Measurements from ENCODE around the gene CA5B. TPM values are rescaled to one million over a fixed set of nuclear protein-coding genes. Genes with fewer than 3 reads are reported as not detected.

The CA5B gene
- total RNA-seq, 1 donor from 2014 or later = 5.6 TPM

DNA sequence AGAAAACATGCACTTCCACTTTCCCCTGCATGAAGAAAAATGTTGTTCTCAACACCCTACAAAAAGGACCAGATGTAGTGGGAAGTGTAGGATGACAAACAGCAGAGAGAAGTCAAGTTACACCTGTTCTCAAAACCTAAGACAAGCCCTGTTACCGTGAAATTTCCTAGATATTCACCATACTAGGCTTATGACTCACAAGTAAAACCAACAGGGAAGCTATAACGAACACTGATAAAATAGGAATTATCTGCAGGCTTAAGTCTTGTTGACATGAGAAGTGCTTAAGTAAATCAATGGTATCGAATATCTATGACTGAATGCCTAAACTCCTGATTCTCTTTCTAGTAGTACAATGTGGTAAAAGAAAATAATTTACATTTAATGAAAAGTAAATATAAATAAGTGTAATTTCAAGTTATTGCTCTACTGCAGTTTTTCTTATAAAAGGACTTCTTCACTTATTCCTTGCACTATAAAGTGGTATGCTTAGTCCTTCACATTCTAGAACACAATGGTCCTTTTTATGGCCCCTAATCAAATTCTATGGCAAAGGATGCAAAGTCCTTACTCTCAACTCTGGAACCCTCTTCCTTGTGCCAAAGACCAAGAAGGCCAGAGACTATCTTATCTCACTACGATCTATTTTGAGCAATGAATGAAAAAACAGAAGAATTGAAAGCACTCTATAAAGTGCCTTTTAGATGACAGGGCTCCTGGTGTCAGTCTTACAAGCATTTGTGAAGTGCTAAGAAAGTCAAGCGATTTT lies 96.9 kb downstream of the CA5B start:
- Histone ChIP-seq H3K27me3 (no peaks in the 10 kb centered on the region), H3F3A (ENCODE audit: low read depth) (peaks cover 56% of the 10 kb centered on the region), H4K20me1 (ENCODE audit: low read depth) (peaks cover 40% of the 10 kb centered on the region), H3K79me2 (ENCODE audit: low read depth) (peaks cover 80% of the 10 kb centered on the region), H3K27ac (peak overlapping the region; percentile 65), H3K4me2 (no peak overlapping the region), H3K4me3 (no peak overlapping the region), H3K9me3 (ENCODE audit: low read depth) (no peaks in the 10 kb centered on the region), H3K4me1 (peaks cover 15% of the 10 kb centered on the region), H3K36me3 (peaks cover 19% of the 10 kb centered on the region), H3K9ac (no peak overlapping the region), H2AFZ (replicated peaks) (no peak overlapping the region)
- Mint-ChIP-seq H3K4me1 (peaks cover 4% of the 10 kb centered on the region), H3K27ac (no peak overlapping the region), H3K27me3 (ENCODE audit: insufficient read depth, low read depth) (no peaks in the 10 kb centered on the region), H3K36me3 (peaks cover 29% of the 10 kb centered on the region), H3K9me3 (no peaks in the 10 kb centered on the region), H3K4me3 (no peak overlapping the region)
- TF ChIP-seq EZH2 (IDR thresholded peaks at IDR 0.05) (no peak), EZH2phosphoT487 (IDR thresholded peaks at IDR 0.05) (no peak)
- TF ChIP-seq, protein P1, sequence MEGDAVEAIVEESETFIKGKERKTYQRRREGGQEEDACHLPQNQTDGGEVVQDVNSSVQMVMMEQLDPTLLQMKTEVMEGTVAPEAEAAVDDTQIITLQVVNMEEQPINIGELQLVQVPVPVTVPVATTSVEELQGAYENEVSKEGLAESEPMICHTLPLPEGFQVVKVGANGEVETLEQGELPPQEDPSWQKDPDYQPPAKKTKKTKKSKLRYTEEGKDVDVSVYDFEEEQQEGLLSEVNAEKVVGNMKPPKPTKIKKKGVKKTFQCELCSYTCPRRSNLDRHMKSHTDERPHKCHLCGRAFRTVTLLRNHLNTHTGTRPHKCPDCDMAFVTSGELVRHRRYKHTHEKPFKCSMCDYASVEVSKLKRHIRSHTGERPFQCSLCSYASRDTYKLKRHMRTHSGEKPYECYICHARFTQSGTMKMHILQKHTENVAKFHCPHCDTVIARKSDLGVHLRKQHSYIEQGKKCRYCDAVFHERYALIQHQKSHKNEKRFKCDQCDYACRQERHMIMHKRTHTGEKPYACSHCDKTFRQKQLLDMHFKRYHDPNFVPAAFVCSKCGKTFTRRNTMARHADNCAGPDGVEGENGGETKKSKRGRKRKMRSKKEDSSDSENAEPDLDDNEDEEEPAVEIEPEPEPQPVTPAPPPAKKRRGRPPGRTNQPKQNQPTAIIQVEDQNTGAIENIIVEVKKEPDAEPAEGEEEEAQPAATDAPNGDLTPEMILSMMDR (IDR thresholded peaks at IDR 0.05) = no peak
- no peak for DNase-seq (ENCODE audit: low spot score)

Small RNA genes within 50 kb of the gene (small RNA-seq; reads per million reads assigned to genes)
- not detected for gene RF00409

Other genes starting within 250 kb of the CA5B start
- 40.2 and 45.0 TPM in 2 replicates for gene PIR, start 244.9 kb upstream of the CA5B start, total RNA-seq (ENCODE audit: low replicate concordance)
- gene BMX, start 237.5 kb upstream of the CA5B start, total RNA-seq (ENCODE audit: low replicate concordance) = not detected in 2 replicates
- gene ACE2, start 137.3 kb upstream of the CA5B start, total RNA-seq (ENCODE audit: low replicate concordance) = 0.15 and 0.17 TPM in 2 replicates
- gene CLTRN, start 73.5 kb upstream of the CA5B start, total RNA-seq (ENCODE audit: low replicate concordance) = 2.0 and 3.5 TPM in 2 replicates
- 8.6 and 15.2 TPM in 2 replicates for gene ZRSR2, start 52.2 kb downstream of the CA5B start, total RNA-seq (ENCODE audit: low replicate concordance)
- 406 and 873 TPM in 2 replicates for gene AP1S2, start 116.5 kb downstream of the CA5B start, total RNA-seq (ENCODE audit: low replicate concordance)